ENCODE results near the gene MCTP1.

The MCTP1 gene

GRCh38 chr5:95194856-95195255, 90.0 kb downstream of the MCTP1 start:
- Histone ChIP-seq H3K9me3 (ENCODE audit: control insufficient read depth, insufficient read depth, low read length) (no peaks in the 10 kb centered on the region), H3K9me2 (replicated peaks; ENCODE audit: control insufficient read depth, low read length) (no peaks in the 10 kb centered on the region), H3K4me3 (ENCODE audit: low read length) (no peak overlapping the region), H3K79me2 (ENCODE audit: control insufficient read depth, low read length) (no peaks in the 10 kb centered on the region), H3F3A (ENCODE audit: control insufficient read depth, insufficient read depth) (no peaks in the 10 kb centered on the region), H3K27me3 (ENCODE audit: control insufficient read depth, low read length) (no peaks in the 10 kb centered on the region), H3K36me3 (ENCODE audit: control insufficient read depth, low read length) (no peaks in the 10 kb centered on the region), H3K4me1 (ENCODE audit: control insufficient read depth, low read length) (no peaks in the 10 kb centered on the region), H3K4me2 (ENCODE audit: low read length) (no peak overlapping the region), H3K27ac (ENCODE audit: low read depth, low read length) (no peak overlapping the region), H4K20me1 (ENCODE audit: control insufficient read depth, insufficient read depth, low read depth, low read length) (no peaks in the 10 kb centered on the region)
- TF ChIP-seq EZH2phosphoT487 (IDR thresholded peaks at IDR 0.05; ENCODE audit: borderline replicate concordance, low read length) (no peak), CTCF (IDR thresholded peaks at IDR 0.05; ENCODE audit: low read depth, low read length, poor library complexity, severe bottlenecking) (no peak)

GRCh38 chr5:95191330-95191729, 93.6 kb downstream of the MCTP1 start:
- Histone ChIP-seq H3K27ac (ENCODE audit: low read depth, low read length) (no peak overlapping the region), H3K36me3 (ENCODE audit: control insufficient read depth, low read length) (no peaks in the 10 kb centered on the region), H3K4me1 (ENCODE audit: control insufficient read depth, low read length) (no peaks in the 10 kb centered on the region), H4K20me1 (ENCODE audit: control insufficient read depth, insufficient read depth, low read depth, low read length) (no peaks in the 10 kb centered on the region), H3K9me3 (ENCODE audit: control insufficient read depth, insufficient read depth, low read length) (no peaks in the 10 kb centered on the region), H3F3A (ENCODE audit: control insufficient read depth, insufficient read depth) (no peaks in the 10 kb centered on the region), H3K4me3 (ENCODE audit: low read length) (no peak overlapping the region), H3K9me2 (replicated peaks; ENCODE audit: control insufficient read depth, low read length) (no peaks in the 10 kb centered on the region), H3K27me3 (ENCODE audit: control insufficient read depth, low read length) (no peaks in the 10 kb centered on the region), H3K4me2 (ENCODE audit: low read length) (no peak overlapping the region), H3K79me2 (ENCODE audit: control insufficient read depth, low read length) (no peaks in the 10 kb centered on the region)
- TF ChIP-seq EZH2phosphoT487 (IDR thresholded peaks at IDR 0.05; ENCODE audit: borderline replicate concordance, low read length) (no peak), CTCF (IDR thresholded peaks at IDR 0.05; ENCODE audit: low read depth, low read length, poor library complexity, severe bottlenecking) (no peak)

GRCh38 chr5:95184924-95185323, 100.0 kb downstream of the MCTP1 start:
- Histone ChIP-seq H4K20me1 (ENCODE audit: control insufficient read depth, insufficient read depth, low read depth, low read length) (no peaks in the 10 kb centered on the region), H3K79me2 (ENCODE audit: control insufficient read depth, low read length) (no peaks in the 10 kb centered on the region), H3K4me1 (ENCODE audit: control insufficient read depth, low read length) (no peaks in the 10 kb centered on the region), H3F3A (ENCODE audit: control insufficient read depth, insufficient read depth) (no peaks in the 10 kb centered on the region), H3K9me3 (ENCODE audit: control insufficient read depth, insufficient read depth, low read length) (no peaks in the 10 kb centered on the region), H3K27me3 (ENCODE audit: control insufficient read depth, low read length) (no peaks in the 10 kb centered on the region), H3K4me3 (ENCODE audit: low read length) (no peak overlapping the region), H3K9me2 (replicated peaks; ENCODE audit: control insufficient read depth, low read length) (no peaks in the 10 kb centered on the region; the same call in 1 of the 2 replicates), H3K27ac (ENCODE audit: low read depth, low read length) (no peak overlapping the region), H3K36me3 (ENCODE audit: control insufficient read depth, low read length) (no peaks in the 10 kb centered on the region), H3K4me2 (ENCODE audit: low read length) (no peak overlapping the region)
- TF ChIP-seq CTCF (IDR thresholded peaks at IDR 0.05; ENCODE audit: low read depth, low read length, poor library complexity, severe bottlenecking) = no peak
- TF ChIP-seq EZH2phosphoT487 (IDR thresholded peaks at IDR 0.05; ENCODE audit: borderline replicate concordance, low read length) = no peak

GRCh38 chr5:95181644-95182043, 103.2 kb downstream of the MCTP1 start:
- H3K36me3 ChIP-seq (ENCODE audit: control insufficient read depth, low read length) = no peaks in the 10 kb centered on the region
- H3K9me3 ChIP-seq (ENCODE audit: control insufficient read depth, insufficient read depth, low read length) = no peaks in the 10 kb centered on the region

More at GRCh38 chr5:95181644-95182043, 103.2 kb downstream of the MCTP1 start:
- Histone ChIP-seq H3K4me1 (ENCODE audit: control insufficient read depth, low read length) (no peaks in the 10 kb centered on the region), H3K9me2 (replicated peaks; ENCODE audit: control insufficient read depth, low read length) (no peaks in the 10 kb centered on the region; the same call in 1 of the 2 replicates), H3K4me3 (ENCODE audit: low read length) (no peak overlapping the region), H3K27ac (ENCODE audit: low read depth, low read length) (no peak overlapping the region), H3K4me2 (ENCODE audit: low read length) (no peak overlapping the region), H3F3A (ENCODE audit: control insufficient read depth, insufficient read depth) (no peaks in the 10 kb centered on the region), H3K27me3 (ENCODE audit: control insufficient read depth, low read length) (no peaks in the 10 kb centered on the region), H3K79me2 (ENCODE audit: control insufficient read depth, low read length) (no peaks in the 10 kb centered on the region), H4K20me1 (ENCODE audit: control insufficient read depth, insufficient read depth, low read depth, low read length) (no peaks in the 10 kb centered on the region)
- no peak for TF ChIP-seq CTCF (IDR thresholded peaks at IDR 0.05; ENCODE audit: low read depth, low read length, poor library complexity, severe bottlenecking)
- no peak for TF ChIP-seq EZH2phosphoT487 (IDR thresholded peaks at IDR 0.05; ENCODE audit: borderline replicate concordance, low read length)
